Measurements from ENCODE around the gene XRCC5. TPM values are rescaled to one million over a fixed set of nuclear protein-coding genes. Genes with fewer than 3 reads are reported as not detected.

Gene XRCC5
- total RNA-seq, 4 donors from 2014 or later = 131 to 157 (median 141) TPM

GRCh38 chr2:216217904-216218260, 108.7 kb downstream of the XRCC5 start:
- TF ChIP-seq POLR2A (IDR thresholded peaks at IDR 0.05) = no peak
- TF ChIP-seq CTCF (IDR thresholded peaks at IDR 0.05 in 4 of 5, conservative IDR thresholded peaks at IDR 0.05 in 1 of 5) = no peak
- ATAC-seq = no peak
- Histone ChIP-seq H3K4me1 (no peaks in the 10 kb centered on the region), H3K36me3 (no peaks in the 10 kb centered on the region), H3K27ac (no peak overlapping the region), H3K9me3 (no peaks in the 10 kb centered on the region), H3K27me3 (no peaks in the 10 kb centered on the region), H3K4me3 (no peak overlapping the region)
- in situ Hi-C loops (cut with MboI; ENCODE audit: low sequenced_read_pairs in 4 of 4) = no loop called here
- intact Hi-C loops (cut with DNase I; ENCODE audit: low total_unique reads) = no loop called here
- no peak for DNase-seq

- H3K4me3 ChIP-seq = no peak overlapping the region
- TF ChIP-seq POLR2A (IDR thresholded peaks at IDR 0.05) = no peak
- no peak for TF ChIP-seq CTCF (IDR thresholded peaks at IDR 0.05 in 4 of 5, conservative IDR thresholded peaks at IDR 0.05 in 1 of 5)
- H3K4me1 ChIP-seq = no peaks in the 10 kb centered on the region
- no peaks in the 10 kb centered on the region for H3K36me3 ChIP-seq
- no peak overlapping the region for H3K27ac ChIP-seq
- intact Hi-C loops (cut with DNase I; ENCODE audit: low total_unique reads) = no loop called here
- in situ Hi-C loops (cut with MboI; ENCODE audit: low sequenced_read_pairs in 4 of 4) = no loop called here
- no peaks in the 10 kb centered on the region for H3K27me3 ChIP-seq
- DNase-seq (no peak), ATAC-seq (no peak)
- H3K9me3 ChIP-seq = no peaks in the 10 kb centered on the region
Observed at GRCh38 chr2:216219861-216220260, 110.7 kb downstream of the XRCC5 start.

- no peaks in the 10 kb centered on the region for H3K9me3 ChIP-seq
- ATAC-seq = no peak
- in situ Hi-C loops (cut with MboI; ENCODE audit: low sequenced_read_pairs in 4 of 4) = no loop called here
Observed at GRCh38 chr2:216220976-216221375, 111.8 kb downstream of the XRCC5 start.

GRCh38 chr2:216221811-216222210, 112.7 kb downstream of the XRCC5 start:
- Histone ChIP-seq H3K27me3 (no peaks in the 10 kb centered on the region), H3K9me3 (no peaks in the 10 kb centered on the region), H3K36me3 (no peaks in the 10 kb centered on the region), H3K27ac (no peak overlapping the region), H3K4me3 (no peak overlapping the region), H3K4me1 (no peaks in the 10 kb centered on the region)
- intact Hi-C loops (cut with DNase I; ENCODE audit: low total_unique reads) = no loop called here
- TF ChIP-seq POLR2A (IDR thresholded peaks at IDR 0.05) (no peak), CTCF (IDR thresholded peaks at IDR 0.05 in 4 of 5, conservative IDR thresholded peaks at IDR 0.05 in 1 of 5) (no peak)
- ATAC-seq (no peak), DNase-seq (no peak)
- in situ Hi-C loops (cut with MboI; ENCODE audit: low sequenced_read_pairs in 4 of 4) = no loop called here

More at GRCh38 chr2:216220976-216221375, 111.8 kb downstream of the XRCC5 start:
- Histone ChIP-seq H3K4me3 (no peak overlapping the region), H3K36me3 (no peaks in the 10 kb centered on the region), H3K4me1 (no peaks in the 10 kb centered on the region), H3K27ac (no peak overlapping the region), H3K27me3 (no peaks in the 10 kb centered on the region)
- no peak for DNase-seq
- intact Hi-C loops (cut with DNase I; ENCODE audit: low total_unique reads) = no loop called here
- TF ChIP-seq POLR2A (IDR thresholded peaks at IDR 0.05) (no peak), CTCF (IDR thresholded peaks at IDR 0.05 in 4 of 5, conservative IDR thresholded peaks at IDR 0.05 in 1 of 5) (no peak)

GRCh38 chr2:216222650-216223352, 113.7 kb downstream of the XRCC5 start:
- in situ Hi-C loops (cut with MboI; ENCODE audit: low sequenced_read_pairs in 4 of 4) (no loop called here), intact Hi-C loops (cut with DNase I; ENCODE audit: low total_unique reads) (no loop called here)
- Histone ChIP-seq H3K4me1 (no peaks in the 10 kb centered on the region), H3K27ac (no peak overlapping the region), H3K4me3 (no peak overlapping the region), H3K27me3 (no peaks in the 10 kb centered on the region), H3K36me3 (no peaks in the 10 kb centered on the region), H3K9me3 (no peaks in the 10 kb centered on the region)
- DNase-seq (no peak), ATAC-seq (no peak)
- TF ChIP-seq CTCF (IDR thresholded peaks at IDR 0.05 in 4 of 5, conservative IDR thresholded peaks at IDR 0.05 in 1 of 5) (no peak), POLR2A (IDR thresholded peaks at IDR 0.05) (no peak)
